A549 treated with Hydrocortisone at 1 μM for 4 hours (cell line): Measurements from ENCODE around the gene ZNF823. TPM values are rescaled to one million over a fixed set of nuclear protein-coding genes. Genes with fewer than 3 reads are reported as not detected.

Experiments used
- total RNA-seq: library from RNA; stranded (reverse); fragments of 200-300 nt; extraction: Qiagen RNA extraction; gene quantifications from 5 replicates; pipeline ENCODE4 v1.2.3, GENCODE V29; 2022

Gene ZNF823
- total RNA-seq, result 1.6 to 3.4 TPM (median 2.5 TPM) in 5 replicates

DNA sequence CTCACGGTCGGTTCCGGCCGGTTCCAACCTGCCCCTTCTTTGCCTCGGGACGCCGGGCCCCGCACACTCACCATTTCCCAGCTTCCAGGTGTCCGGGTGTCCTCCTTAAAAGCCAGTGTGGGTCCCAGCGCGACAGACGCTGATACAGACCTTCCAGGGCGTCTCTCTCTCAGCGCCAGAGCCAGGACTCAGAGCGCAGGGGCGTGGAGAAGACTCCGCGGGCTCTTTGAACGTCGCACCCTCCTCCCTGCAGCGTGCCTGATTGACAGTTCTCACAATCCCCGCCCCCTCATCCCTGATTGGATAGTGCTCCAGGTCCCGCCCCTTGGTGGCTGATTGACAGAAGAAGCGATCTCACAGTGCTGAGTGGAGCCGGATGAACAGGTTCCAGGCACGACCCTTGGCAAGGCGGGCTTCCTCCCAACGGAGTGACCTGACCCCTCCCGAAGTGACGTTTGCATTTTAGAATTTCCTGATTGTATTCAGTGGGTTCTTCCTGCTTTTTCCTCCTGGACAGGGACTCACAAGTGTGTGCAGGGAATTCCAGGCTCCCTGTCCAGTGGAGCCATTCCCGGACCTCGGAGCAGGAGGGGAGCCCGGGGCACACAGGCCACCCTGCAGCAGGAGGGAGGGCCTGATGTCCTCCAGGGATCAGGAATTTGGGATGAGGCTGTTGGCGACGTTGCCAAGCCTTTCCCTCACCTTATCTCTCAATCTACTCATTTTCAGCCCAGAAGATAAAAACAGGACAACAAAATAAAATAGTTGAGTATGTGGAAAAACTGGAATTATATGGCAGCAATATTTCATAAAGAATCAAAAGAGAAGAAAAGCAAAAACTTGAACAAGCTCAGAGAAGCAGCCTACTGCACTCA lies at the start of gene ZNF823:
ZNF823 (minus strand) TSS at position 201 of the 875 bp plus-strand sequence; CDS start at position 74, 127 bp downstream.

DNA sequence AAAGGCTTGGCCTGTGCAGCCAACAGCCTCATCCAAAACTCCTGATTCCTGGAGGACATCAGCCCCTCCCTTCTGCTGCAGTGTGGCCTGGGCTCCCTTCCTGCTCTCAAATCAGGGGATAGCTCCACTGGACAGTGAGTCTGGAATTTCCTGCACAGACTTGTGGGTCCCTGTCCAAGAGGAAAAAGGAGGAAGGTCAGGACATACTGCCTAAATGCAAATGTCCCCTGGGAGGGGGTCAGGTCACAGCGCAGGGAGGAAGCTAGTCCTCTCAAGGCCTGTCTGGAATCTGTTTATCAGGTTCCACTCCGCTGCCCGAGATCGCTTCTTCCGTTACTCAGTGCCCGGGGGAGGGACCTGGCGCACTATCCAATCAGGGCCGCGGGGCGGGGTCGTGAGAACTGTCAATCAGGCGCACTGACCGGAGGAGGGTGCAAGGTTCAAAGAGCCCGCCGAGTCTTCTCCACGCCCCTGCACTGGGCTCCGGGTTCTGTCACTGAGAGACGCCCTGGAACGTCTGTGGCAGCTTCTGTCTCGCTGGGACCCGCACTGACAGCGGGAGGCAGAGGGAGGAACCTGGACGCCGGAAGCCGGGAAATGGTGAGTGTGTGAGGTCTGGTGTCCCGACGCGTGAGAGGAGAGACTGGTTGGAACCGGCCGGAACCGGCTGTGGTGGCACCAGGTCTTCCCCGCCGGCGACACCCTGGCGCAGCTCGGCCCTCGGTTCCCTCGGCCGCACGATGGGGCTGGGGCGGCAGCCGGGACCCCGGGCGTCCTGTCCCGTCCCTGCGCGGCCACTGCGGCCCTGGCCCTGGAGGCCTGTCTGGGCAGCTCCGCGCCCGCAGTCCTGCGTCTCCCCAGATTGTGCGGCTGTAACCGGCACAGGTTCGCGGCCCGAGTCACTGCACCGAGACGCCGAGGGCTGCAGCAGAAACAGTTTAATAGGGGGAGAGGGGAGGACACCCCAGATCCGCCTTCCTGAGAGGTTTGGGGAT lies 28.1 kb upstream of the ZNF823 start, which contains the start of gene ZNF441:
ZNF441 (plus strand) TSS at position 404 of the 995 bp plus-strand sequence; CDS start at position 598, 194 bp downstream.

Other genes with a start within 250 kb of the ZNF823 start
- gene ZNF653, start 233.1 kb downstream of the ZNF823 start, total RNA-seq, result 2.4 to 4.7 TPM (median 3.6 TPM) in 5 replicates
- gene ECSIT, start 209.8 kb downstream of the ZNF823 start, total RNA-seq, result 27.8 to 31.4 TPM (median 29.9 TPM) in 5 replicates
- 0.20 to 0.46 TPM (median 0.35 TPM) in 5 replicates for gene CNN1, start 200.1 kb downstream of the ZNF823 start, total RNA-seq
- 85.6 to 112 TPM (median 95.1 TPM) in 5 replicates for gene ELOF1, start 179.7 kb downstream of the ZNF823 start, total RNA-seq
- gene ACP5, start 161.3 kb downstream of the ZNF823 start, total RNA-seq, result 0.15 to 0.33 TPM (median 0.26 TPM) in 4 of 5 replicates, not detected in the other
- gene ZNF627, start 141.5 kb downstream of the ZNF823 start, total RNA-seq, result 2.7 to 5.3 TPM (median 3.5 TPM) in 5 replicates
- gene ZNF441, start 28.1 kb upstream of the ZNF823 start, total RNA-seq, result 0.02 TPM in 1 of 5 replicates, not detected in the others
- gene ZNF491, start 59.6 kb upstream of the ZNF823 start, total RNA-seq, result not detected in 5 replicates
- gene ZNF440, start 75.3 kb upstream of the ZNF823 start, total RNA-seq, result 0.02 to 0.07 TPM (median 0.03 TPM) in 4 of 5 replicates, not detected in the other
- not detected in 5 replicates for gene ZNF439, start 109.8 kb upstream of the ZNF823 start, total RNA-seq
- not detected in 5 replicates for gene ZNF69, start 148.8 kb upstream of the ZNF823 start, total RNA-seq
- gene ZNF700, start 186.2 kb upstream of the ZNF823 start, total RNA-seq, result 0.20 to 0.33 TPM (median 0.29 TPM) in 5 replicates
- gene ZNF763, start 226.1 kb upstream of the ZNF823 start, total RNA-seq, result not detected in 5 replicates